Inflammatory macrophage (primary cell): Measurements from ENCODE around the gene ARID5B.

Source experiments
- DNase-seq, 2 donors: peaks; one replicate each; pipeline ENCODE4 v3.0.0-alpha.2; 2020 to 2022

ARID5B gene

DNA sequence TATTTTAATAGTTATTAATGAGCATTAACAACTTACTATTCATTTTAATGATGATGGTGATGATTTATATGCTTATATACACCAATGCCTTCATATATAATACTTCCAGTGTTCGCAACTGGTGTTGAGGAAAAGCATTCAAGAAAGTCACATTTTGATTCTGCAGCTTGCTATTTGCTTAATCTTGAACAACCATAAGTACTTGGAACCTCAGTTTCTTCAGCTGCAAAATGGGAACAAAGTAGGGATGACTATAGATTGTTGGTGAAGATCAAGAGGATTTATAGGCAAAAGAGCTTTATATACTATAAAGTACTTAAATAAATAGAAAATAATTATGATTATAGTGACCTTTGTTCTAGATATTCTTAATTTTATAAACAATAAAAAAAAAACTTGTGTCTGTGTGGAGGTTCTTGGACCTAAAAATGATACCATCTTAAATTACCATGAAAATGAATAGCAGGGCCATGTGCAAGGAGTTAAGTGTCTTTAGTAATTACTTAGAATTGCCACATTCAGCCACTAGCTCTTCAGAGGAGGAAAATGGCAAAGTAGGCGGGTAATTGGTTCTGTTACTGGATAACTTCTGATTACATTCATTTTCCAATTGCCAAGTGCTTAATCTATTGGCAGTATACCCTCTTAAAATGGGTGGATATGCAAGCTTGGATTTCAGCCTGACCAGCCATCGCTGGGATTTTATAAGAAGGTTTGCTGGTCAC is 4.5 kb downstream of the ARID5B start:
- DNase-seq: no peak

DNA sequence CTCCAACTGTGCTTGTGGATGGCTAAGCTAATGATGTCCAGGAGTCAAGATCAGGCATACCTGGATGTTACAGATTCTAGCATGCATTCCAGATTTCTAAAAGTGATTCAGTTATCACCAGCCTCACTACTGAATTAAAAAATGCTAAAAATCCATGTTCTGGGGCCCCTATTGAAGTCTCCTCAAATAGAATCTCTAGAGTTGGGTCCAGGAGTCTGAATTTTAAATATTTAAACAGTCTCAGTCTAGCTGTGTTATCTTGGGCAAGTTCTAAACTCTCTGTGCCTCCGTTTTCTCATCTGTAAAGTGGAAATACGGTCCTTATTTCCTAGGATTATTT is 5.0 kb downstream of the ARID5B start:
- no peak for DNase-seq

DNA sequence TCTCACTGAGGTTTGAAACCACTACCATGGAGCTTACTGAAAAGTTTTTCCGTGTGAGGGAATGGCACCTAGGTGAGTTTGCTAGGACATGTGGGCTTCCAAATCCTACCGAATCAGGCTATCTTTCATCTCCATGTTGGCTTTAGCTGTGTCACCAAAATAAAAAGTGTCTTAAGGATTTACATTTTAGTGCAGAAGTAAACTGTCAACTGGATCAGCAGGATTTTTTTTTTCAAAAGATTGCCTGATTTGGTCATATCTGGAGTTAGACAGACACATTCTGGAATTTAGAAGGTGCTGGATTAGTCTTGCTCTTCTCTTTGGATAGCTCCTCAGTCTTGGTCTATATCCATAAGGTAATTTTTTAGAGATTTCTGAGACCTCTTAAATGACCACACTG is 5.5 kb downstream of the ARID5B start:
- DNase-seq: no peak

GRCh38 chr10:61907587-61907986 is 6.1 kb downstream of the ARID5B start:
- DNase-seq: no peak

DNA sequence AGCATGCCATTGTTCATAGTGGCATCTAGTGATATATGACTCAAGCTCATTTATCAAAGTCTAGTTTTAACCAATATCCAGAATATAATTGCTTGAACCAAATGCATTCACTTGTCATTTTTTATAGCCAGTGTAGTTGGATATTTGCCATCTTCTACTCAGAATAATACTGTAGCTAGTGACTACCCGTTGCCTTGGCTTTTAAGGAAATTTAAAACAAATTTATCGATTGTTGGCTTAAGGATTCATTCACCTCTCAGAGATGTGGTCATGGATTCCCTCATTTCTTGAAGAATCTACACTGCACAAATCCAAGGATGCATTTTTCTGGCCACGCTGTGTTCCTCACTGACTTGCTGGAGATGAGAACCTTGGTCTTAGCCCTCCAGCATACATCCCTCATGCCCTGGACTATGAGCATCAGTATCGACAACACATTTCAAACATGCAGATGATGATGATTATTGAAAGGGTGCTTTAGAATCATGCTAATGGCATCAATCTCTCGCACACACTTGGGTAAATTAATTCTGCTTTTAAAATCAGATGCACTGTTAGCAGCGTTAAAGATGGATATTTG is 8.8 kb downstream of the ARID5B start:
- no peak for DNase-seq

- no peak for DNase-seq
Measured at GRCh38 chr10:61910894-61911293, 9.4 kb downstream of the ARID5B start.

DNA sequence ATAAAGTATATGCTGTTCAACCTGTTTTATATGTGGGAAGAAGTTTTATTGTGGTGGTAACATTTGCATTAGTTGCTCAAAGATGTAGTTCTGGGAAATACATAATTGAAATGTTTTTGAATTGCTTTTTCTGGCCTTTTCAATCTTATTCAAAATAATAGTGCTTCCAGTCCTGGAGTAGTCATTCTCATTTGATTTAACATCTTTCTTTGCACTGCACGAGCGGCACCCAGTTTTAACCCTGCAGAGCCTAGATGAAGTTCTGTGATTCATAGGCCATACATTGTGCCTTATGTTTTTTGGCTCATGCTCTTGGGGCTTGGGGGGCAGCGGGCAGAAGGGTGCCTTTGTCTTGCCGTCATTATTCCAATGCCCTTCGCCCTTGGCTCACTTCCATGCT is 9.9 kb downstream of the ARID5B start:
- no peak for DNase-seq

- no peak for DNase-seq
Measured at GRCh38 chr10:61912981-61913380, 11.5 kb downstream of the ARID5B start.

DNA sequence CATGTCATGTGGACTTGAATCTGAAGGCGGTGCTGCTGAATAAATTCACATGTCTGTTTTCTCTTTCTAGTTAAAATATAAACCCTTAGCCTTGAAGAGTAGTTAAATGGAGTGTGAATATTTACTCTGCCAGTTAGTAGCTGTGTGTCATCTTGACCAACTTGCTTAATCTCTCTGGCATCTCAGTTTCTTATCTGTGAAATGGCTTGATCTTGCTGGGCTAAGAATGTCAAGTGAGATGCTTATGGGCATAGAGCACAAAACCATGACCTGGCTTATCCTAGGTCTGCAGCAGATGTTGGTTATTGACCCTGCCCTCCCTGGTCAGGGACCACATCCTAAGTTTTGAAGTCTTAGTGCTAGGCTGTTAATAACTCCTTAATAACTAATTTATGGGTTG is 16.6 kb downstream of the ARID5B start:
- no peak for DNase-seq

GRCh38 chr10:61918989-61919388 is 17.5 kb downstream of the ARID5B start:
- DNase-seq: no peak

- DNase-seq: no peak
Measured at GRCh38 chr10:61919646-61920215, 18.2 kb downstream of the ARID5B start.

DNA sequence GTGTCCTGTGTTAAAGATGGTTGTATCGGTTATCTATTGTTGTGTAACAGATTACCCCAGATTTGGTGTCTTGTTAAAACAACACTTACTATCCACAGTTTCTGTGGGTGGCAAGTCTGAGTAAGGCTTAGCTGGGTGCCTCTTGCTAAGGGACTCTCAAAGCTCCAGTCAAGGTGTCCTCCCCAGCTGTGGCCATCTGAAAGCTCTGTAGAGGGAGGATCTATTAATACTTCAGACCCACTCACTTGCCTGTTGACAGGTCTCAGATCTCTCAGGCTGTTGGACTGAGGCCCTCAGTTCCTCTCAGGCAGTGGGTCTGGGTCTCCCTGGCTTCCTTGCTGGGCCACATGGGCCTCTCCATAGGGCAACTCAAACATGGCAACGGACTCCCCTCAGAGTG is 19.6 kb downstream of the ARID5B start:
- no peak for DNase-seq

DNA sequence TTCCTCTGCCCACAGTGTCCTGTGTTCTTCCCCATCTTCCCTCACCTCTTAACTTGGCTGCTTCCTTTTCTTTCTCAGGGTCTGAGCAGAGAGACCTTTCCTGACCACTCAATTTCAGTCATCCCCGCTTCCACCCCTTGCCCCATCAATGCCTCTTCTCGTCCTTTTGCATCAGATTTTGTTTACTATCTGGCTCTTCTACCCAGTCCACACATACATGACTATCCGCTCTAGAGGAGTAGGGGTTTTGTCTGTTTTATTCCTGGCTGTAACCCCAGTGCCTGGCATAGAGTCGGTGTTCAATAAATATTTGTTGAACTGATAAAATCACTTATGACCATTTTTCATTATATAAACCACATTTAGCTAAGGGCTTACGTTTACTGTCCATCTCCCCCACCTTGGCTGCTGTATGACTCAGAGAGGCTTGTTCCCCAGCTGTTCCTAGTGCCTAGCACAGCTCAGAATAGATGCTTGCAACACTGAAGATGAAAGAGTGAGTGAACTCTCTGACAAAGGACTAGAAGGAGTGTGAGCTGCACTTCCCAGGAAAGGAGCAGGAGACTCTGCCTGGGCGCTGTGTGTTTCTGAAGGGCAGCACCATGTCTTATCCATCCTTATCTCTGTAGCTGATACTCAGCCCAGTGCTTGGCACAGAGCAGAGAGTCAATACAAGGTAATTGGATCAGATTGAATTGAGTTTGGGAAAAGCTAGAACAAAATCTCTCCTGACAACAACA is 21.9 kb downstream of the ARID5B start:
- no peak for DNase-seq

DNA sequence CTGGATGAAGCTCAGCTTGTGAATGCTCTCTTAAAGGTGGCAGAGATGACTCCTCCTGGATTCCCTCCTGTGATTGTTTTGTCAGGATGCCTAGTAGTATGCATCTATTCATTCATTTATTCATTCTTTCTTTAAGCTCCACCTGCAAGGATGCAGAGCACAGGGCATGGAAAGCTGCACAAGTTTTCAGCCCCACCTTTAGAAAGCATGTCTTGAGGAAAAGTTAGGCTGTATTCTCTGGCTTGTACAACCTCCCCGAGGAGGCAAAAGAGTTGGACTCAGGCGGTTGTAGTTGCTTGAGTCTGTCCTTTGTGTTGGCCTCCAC is 22.4 kb downstream of the ARID5B start:
- DNase-seq: no peak

GRCh38 chr10:61929555-61929954 is 28.1 kb downstream of the ARID5B start:
- DNase-seq: no peak

- DNase-seq: no peak
Measured at GRCh38 chr10:61931620-61932332, 30.3 kb downstream of the ARID5B start.

GRCh38 chr10:61933859-61934555 is 32.5 kb downstream of the ARID5B start:
- no peak for DNase-seq

- DNase-seq: no peak
Measured at GRCh38 chr10:61935077-61935476, 33.6 kb downstream of the ARID5B start.

GRCh38 chr10:61936770-61937169 is 35.3 kb downstream of the ARID5B start:
- no peak for DNase-seq

GRCh38 chr10:61937631-61938351 is 36.3 kb downstream of the ARID5B start:
- peak; percentile 75 for DNase-seq

GRCh38 chr10:61939902-61940301 is 38.4 kb downstream of the ARID5B start:
- peak; percentile 3 to 33 for DNase-seq

DNA sequence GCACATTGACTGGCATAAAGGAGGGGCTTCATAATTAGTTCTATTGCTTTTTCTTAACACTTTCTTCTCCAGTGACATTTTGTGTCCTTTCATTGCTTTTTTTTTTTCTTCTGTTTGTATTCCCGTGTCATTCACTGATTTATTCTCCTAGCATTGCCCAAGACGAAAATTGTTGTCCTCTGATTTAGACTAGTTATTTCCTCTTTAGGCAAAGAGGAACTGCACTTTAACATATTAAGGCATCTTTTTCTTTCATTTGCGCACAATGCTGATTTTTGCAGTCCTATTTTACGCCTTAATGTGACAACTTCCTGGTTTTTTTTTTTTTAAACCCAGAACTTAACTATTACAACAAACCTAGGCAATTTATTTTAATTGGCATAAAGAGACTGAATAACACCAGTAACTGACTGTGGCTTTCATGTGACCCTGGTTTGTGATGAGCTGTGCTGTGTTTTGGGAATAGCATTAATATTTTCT is 39.7 kb downstream of the ARID5B start:
- peak; percentile 80 to 93 for DNase-seq
